GM21737 (cell line): ENCODE results near the gene RPS6KA2.

ENCODE experiments used
- ATAC-seq: cut with Tn5 transposase; IDR thresholded peaks from one replicate; pipeline ENCODE4 v1.9.1; 2021; ENCODE audit warnings: mild to moderate bottlenecking, moderate library complexity; ENCODE audit not compliant: unreplicated experiment

RPS6KA2 gene

DNA sequence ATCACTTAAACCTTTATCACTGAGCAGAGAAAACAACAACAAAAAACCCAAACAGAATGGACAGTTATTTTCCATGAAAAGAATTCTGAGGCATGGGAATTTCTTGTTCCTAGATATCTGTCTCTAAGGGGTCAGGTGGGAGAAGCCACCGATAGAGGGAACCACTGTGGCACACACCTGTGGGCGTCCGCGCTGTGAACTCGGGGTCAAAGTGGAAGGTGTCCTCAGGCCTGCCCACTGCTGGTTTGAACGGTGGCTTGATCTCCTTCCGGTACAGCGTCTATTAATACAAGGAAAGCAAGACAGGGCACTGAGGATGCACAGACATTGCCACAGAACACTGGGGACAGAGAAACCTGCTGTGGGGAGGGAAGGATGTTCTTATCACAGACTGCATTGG is 167.8 kb downstream of the RPS6KA2 start:
- ATAC-seq: no peak

DNA sequence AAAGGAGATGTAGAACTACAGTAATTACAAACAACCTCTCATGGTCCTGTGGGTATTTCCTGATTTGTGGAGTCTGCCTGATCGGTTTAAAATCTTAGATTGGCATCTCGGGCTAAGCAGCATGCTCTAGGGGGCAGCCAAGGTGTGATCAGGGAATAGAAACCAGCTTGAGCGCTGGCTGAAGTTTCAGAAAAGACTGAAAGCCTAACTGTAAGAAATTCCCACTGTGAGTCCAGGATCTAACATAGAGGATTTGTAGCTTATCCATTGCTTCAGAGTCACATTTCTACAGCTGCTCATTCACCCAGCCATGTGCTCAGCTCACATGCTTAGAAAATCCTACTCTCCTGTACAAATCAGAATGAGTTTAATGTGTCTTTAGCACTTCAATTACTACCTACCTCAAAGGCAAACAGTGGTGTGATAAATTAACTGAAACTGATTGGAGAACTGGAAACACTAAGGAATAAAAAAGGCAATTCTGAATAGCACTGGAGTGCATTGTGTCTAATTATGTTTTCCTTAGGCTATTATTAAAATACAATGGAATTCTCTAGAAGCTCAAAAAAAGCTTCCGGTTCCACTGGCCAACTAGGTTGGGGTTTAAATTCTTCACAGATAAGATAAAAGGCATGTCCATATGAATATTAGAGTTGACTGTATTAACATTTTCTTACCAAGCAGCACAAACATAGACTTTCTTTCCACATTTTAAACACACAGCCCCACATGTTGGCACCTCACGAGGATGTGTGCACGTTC is 170.5 kb downstream of the RPS6KA2 start:
- ATAC-seq: no peak

DNA sequence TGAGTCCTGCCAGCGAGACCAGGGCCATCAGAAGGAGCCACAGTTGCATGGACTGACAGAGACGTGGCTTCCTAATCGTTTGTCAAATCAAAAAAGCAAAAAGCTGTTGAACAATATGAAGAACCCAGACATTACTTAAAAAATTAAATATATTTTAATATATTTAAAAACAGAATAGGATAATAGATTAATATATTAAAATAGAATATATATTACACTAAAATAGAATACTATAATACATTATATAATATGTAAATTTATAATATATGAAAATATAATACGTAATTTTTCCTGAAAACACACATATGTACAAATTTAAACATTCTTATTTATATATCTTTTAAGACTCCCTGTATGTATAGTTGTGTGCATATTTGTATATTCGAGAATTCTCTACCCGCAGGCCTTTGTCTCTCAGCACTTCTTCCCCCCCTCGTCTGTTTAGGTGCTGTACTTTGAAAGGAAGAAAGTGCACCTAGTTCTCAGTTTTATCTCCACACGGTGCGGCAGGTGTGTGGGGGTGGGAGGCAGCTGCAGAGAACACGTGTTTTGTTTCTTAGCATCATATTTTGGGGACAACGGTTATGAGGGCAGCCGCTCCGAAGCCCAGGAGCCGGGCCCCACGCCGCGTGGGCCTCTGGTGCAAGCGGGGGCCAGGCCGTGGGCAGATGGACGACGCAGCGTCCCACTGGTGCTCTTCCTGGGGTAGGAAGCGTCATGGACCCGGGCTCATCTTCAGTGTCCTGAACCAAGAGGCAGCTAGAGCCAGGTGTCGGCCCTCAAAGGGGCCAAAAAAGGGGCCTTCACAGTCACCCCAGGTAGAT is 172.1 kb downstream of the RPS6KA2 start:
- no peak for ATAC-seq

DNA sequence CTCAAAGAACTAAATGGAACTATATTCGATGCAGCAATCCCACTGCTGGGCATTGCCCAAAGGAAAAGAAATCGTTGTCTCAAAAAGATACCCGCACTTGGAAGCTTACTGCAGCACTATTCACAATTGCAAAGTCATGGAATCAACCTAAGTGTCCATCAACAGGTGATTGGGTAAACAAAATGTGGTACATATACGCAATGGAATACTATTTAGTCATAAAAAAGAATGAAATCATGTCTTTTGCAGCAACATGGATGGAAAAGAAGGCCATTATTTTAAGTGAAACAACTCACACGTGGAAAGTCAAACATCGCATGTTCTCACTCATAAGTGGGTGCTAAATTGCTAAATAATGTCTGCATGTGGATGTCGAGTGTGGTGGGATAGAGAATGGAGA is 173.4 kb downstream of the RPS6KA2 start:
- no peak for ATAC-seq

DNA sequence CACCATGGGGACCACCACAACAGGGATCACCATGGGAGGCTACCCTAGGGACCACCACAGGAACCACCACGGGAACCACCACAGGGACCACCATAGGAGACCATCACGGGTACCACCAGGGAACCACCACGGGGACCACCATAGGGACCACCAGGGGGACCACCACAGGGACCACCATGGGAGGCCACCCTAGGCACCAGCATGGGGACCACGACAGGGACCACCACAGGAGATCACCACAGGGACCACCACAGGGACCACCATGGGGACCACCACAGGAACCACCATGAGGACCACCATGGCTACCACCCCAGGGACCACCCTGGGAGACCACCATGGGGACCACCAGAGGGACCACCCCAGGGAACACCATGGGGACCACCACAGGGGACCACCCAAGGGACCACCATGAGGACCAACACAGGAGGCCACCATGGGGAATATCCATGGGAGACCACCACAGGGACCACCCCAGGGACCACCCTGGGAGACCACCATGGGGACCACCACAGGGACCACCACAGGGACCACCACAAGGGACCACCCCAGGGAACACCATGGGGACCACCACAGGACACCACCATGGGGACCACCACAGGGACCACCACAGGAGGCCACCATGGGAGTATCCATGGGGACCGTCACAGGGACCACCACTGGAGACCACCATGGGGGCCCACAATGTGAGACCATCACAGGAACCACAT is 176.7 kb downstream of the RPS6KA2 start:
- no peak for ATAC-seq

DNA sequence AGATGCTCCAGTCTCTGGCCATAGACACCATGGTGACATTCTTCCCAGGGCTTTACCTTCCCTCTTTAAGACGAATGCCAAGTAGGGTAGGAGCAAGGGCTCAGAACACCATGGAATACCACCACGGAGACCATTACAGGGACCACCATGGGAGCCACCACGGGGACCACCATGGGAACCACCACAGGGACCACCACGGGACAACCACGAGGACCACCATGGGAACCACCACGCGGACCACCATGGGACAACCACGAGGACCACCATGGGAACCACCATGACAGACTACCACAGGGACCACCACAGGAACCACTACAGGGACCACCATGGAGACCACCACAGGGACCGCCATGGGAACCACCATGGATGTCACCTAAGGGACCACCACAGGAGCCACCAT is 177.4 kb downstream of the RPS6KA2 start:
- no peak for ATAC-seq

DNA sequence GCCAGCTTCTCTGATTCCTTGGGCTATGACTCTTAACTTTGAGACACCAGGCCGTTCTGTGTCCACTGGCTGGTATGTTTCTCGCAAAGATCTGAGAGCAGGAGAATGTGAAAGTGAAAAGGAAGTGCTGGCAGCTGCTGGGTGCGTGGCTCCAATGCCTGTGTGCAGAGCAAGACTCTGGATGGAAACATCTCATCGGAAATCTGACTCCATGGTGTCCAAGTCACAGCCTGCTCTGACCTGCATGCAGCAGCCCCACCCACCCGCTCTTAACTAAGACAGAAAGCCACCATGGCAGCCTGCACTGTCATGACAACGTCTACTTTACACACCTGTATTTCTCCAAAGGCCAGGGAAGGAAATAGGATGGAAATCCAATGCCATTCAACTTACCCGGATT is 178.0 kb downstream of the RPS6KA2 start:
- no peak for ATAC-seq

DNA sequence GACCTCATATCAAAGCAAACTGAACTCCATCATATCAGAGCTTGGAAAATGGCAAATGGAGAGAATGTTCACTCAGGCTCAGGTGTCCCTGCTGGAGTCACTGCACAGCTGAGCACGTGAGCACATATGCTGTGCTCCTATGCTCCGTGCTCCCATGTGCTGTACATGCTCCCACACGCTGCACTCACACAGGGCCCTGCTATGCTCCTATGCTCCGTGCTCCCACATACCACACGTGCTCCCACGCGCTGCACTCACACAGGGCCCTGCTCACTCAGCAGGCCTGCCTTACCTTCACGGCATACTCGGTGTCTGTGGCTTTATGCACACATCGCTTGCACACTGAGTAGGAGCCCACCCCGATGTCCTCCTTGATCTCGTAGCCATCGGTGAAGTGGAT is 178.6 kb downstream of the RPS6KA2 start:
- no peak for ATAC-seq

DNA sequence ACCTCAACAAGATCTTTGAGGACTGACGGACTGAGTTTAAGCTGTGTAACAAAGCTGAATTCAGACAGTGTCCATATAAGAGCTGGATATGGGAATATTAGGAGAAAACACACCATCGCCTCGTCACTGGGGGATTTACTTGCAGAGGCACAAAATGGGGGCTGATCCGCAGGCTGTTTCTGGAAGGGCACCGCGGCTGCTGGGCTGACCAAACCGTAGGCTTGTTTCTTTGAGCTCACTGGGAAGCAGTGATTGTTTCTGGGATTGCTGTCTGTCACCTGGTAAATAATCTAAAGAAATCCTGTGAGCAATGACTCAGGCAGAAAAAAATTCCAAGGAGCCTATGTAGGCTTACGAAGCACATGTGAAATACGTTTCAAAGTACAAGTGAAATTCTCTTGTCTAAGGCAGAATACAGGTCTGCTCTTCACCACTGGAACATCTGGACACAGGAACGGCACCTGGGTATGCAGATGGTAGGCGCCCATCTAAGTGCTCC is 180.4 kb downstream of the RPS6KA2 start:
- ATAC-seq: no peak

DNA sequence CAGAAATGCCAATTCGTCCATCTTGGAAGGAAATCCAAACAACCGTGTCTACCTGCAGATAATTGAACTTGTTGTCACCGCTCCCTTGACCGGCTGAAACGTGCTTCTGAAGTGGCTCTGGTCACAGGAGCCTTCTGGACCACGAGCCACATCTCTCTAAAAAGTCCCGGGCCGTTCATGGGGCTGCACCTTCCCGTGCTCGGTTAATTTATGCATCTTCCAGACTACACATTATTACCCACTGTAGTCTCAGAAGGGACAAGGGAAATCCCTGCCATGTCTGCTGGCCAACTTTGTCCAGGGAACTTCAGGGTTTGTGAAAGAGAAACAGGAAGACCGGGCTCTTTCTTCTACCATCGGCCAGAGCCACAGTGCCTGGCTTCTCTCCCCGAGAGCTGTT is 180.9 kb downstream of the RPS6KA2 start:
- no peak for ATAC-seq

DNA sequence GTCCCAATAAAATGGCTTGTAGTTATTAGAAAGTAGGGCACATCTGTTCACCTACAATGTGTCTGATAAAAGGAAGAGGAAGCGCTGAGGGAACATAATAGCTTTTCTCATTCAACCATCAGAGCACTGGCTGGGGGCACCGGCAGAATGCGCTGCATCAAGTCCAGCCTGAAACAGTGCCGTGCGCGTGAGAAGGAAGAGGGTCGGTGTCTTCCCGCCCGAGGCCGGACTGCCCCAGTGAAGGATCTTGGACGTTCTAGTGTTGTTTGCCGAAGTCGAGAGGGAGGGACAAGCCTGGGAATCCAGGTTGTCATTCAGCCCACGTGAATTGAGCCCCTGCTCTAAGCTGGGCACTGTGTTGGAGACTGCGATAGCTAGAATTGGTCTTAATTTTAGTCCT is 182.6 kb downstream of the RPS6KA2 start:
- no peak for ATAC-seq

DNA sequence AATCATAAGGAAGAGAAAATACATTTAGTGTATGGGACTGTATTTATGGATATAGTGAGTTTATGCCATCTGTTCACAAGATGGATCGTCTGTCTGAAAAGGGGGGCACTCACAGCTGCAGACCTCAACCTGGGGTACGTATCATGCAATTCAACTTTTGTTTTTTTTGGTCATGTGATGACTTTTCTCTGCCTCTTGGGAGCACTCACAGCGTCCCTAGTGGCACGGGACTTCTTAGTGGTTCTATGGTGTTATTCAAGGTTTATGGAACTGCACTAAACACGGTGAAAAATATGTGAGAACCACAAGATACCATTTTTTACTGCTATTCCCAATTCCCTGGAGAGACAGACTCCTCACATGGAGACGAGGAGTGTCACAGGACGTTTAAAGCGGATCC is 183.9 kb downstream of the RPS6KA2 start:
- ATAC-seq: no peak

DNA sequence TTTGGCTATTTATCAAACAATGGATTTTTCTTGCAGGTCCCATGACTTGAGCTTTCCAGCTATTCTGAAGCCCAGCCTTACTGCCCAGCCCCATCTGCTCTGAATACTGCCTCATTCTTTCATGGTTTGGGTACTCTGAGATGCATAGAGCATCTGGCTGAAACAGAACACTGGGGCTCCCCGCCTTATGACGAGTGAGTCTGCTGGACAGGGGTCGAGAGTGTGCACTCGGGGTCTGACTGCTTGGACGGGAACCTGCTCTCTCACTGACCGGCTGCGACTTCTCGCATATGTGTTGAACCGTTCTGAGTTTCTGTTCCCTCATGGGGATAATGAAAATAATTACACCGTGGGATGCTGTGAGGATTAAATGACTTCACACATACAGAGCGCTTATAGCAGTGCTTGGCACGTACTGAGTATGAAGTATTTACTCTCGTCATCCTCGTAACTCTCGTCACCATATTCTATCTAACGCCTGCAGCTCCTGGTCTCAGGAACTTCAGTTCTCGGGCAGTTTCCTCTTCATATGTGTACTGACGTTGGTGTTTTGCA is 184.8 kb downstream of the RPS6KA2 start:
- no peak for ATAC-seq

DNA sequence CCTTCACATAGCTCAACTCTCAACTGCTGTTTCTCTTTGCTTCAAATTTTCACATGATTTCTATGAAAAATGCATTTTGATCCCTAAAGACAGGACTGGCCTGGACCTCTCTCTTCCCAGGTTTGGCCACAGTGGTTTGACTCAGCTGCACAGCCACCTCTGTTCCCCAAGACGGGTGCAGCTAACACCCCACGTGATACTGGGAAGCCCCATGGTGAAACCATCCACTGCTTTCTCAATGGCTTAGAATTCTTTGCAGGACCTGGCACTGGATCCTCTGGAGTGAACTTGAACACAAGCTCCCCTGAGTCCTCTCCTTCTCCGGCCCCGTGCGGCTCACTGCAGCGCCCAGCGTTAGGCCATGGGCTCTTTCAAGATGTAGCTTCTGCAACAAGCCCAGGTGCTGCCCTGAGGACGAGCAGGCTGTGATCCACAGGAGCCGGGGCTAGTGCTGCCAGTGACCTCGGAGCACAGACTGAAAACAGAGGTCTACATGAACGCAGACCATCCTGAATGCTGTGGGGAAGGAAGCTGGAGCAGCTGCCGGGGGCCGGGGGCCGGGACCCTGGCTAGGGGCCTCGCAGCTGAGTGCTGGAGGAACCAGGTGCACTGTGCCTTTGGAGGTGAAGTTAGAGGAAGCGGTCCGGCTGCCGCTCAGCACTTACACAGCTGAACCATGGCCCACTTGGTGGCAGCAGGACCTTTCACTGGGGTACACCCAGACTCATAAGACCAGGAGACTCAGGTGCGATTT is 185.5 kb downstream of the RPS6KA2 start:
- no peak for ATAC-seq

DNA sequence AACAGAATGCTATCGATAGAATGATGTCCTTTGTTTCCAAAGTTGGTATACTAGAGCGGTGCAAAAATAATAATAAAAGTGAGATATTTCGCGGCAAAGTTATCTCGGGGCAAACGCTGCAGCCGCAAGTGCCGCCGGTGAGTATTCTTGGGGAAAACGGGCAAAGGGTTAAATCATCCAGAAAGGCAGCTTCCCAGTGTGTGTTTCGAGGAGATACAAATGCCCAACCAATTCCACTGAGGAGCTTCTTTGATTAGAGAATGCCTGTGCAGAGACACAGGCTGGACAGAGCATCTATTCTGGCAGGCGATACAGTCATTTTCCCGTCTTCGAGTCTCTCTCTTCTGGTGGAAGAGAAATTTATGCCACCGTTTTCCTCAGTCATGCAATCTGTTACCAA is 186.3 kb downstream of the RPS6KA2 start:
- ATAC-seq: no peak

DNA sequence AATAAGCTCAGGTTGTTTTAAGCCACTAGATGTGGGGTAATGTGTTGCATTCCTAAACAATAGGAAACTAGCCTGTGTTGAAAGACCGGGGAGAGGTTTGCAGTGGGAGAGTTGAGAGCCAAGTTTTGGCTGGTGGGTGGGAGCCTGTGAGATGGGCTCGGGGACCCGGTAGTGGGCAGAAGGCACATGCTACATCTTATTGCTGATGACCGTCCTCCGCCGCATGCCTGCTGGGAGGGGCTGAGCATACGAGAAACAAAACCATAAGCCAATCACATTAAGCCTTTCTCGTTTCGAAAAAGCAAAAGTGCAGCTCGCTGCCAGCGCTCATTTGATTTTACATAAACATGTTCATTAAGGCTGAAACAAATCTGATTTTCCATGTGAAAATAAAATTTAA is 186.9 kb downstream of the RPS6KA2 start:
- ATAC-seq: no peak

DNA sequence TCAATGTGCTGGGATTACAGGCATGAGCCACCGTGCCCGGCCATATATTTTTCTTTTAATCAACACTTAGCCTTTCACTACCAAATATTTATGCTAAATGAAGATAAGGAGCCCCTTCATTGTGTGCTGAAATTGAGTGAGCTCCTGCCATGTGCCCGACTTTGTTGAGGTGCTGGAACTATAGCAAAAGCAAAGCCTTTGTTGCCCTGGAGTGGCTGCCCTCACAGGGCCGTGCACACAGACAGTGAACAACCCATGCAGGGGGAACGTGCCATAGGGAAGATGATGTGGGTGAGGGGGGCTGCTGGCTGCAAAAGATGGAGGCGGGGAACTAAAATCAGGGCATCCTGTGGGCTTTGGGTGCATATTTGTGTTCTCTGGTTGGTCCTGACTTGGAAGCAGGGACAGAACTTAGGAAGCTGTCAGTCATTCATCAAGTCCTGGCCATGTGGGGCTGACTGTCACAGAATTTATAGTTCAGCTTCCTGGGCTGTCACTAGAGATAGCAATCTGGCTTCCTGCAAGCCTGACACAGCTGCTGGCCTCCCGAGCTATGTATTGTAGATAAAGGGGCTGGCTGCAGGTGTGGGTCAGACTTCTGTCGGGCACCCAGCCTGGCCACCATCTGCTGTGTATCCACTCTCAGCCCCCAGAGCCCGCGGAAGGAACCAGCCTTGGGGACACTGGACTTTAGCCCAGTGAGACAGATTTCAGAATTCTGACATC is 187.5 kb downstream of the RPS6KA2 start:
- no peak for ATAC-seq

DNA sequence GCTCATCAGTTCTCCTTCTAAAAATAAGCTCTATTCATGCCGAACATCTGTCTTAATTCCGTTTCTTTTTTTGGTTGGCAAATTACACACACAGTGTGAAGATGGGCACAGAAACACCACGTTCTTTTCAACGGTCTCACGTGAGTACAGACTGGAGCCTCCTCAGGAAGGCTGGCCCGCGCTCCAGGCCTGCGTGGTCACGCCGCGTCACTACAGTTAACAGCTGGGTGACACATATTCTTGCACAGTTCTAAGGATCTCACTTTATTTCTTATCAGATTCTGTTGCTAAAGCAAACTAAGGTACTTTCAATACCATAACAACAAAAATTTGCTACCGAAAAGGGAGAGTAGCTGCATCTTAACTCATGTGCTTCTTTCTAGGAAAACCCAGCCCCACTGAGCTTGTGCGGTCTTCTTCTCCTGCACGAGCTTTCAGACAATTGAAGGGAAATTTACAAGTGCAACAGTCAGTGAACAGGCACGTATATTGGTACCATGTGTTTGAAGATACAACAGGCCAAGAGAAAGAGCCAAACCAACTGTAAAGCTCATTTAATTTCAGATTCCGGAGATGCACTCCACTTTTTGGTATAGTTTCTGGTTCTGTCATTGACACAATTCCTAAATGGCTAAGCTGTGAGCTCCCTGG is 188.7 kb downstream of the RPS6KA2 start:
- no peak for ATAC-seq

DNA sequence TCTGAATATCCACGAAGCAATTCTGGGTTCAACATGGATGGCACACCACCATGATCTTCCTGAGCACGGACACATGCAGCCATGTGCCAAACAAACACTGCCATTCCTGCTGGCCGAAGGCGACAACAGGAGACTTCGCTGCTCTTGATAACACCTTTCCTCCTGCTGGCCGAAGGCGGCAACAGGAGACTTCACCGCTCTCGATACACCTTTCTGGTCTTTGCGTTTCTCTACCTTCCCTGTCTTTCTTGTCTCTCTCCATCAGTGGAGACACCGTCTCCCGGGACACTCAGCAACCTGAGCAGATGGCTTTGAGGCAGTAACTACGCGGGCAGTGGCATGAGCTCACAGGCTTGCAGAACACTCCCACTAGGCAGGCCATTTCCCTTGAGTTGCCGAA is 189.4 kb downstream of the RPS6KA2 start:
- no peak for ATAC-seq
